Calu3 (cell line): ENCODE measurements around the gene MYOM1. TPM values are rescaled to one million over a fixed set of nuclear protein-coding genes. Genes with fewer than 3 reads are reported as not detected.
"Not testable (repeated sequence)": the region's sequence is repeated elsewhere in the genome, so short reads cannot be mapped to it uniquely, and the experiment has no call there.

Source experiments
- BruUV-seq: library from RNA; stranded (reverse); fragments of 400-500 nt; replicated peaks from 2 replicates; lab custom pipeline; 2021; lab: Mats Ljungman, UMichigan
- CTCF ChIA-PET: fragments of 300-600 bp; sonication (Branson Sonifier 250); formaldehyde crosslinking; loops from one replicate; lab custom pipeline; 2022; ENCODE audit warnings: antibody characterized with exemption; lab: Charles Lee
- DNase-seq: peaks from one replicate; pipeline ENCODE4 v3.0.0; 2022
- H3K27ac Mint-ChIP-seq: one replicate; pipeline ENCODE4 v1.8.0; 2022; ENCODE audit warnings: mixed read lengths; ENCODE audit not compliant: unreplicated experiment
- H3K27me3 Mint-ChIP-seq: one replicate; pipeline ENCODE4 v1.8.0; 2022; ENCODE audit warnings: mixed read lengths; ENCODE audit not compliant: unreplicated experiment
- H3K36me3 Mint-ChIP-seq: one replicate; pipeline ENCODE4 v1.8.0; 2022; ENCODE audit warnings: mild to moderate bottlenecking, moderate library complexity, mixed read lengths; ENCODE audit not compliant: insufficient read depth, unreplicated experiment
- H3K4me1 Mint-ChIP-seq: one replicate; pipeline ENCODE4 v1.8.0; 2022; ENCODE audit warnings: mild to moderate bottlenecking, low read depth, mixed read lengths; ENCODE audit not compliant: unreplicated experiment
- H3K4me3 Mint-ChIP-seq: one replicate; pipeline ENCODE4 v1.8.0; 2022; ENCODE audit warnings: mild to moderate bottlenecking, low read depth, moderate library complexity, mixed read lengths; ENCODE audit not compliant: unreplicated experiment
- H3K9me3 Mint-ChIP-seq: one replicate; pipeline ENCODE4 v1.8.0; 2022; ENCODE audit warnings: low read depth, mixed read lengths; ENCODE audit not compliant: unreplicated experiment
- CTCF ChIP-seq: fragments of 200-600 bp; IDR thresholded peaks from one replicate; pipeline ENCODE4 v1.8.0; 2022; ENCODE audit warnings: antibody characterized with exemption; ENCODE audit not compliant: unreplicated experiment
- intact Hi-C: fragments of 100-400 bp; cut with micrococcal nuclease; formaldehyde crosslinking; loops from one replicate; pipeline ENCODE4 v1.10.0; 2022; ENCODE audit not compliant: unreplicated experiment
- total RNA-seq: library from RNA; stranded (reverse); gene quantifications from 2 replicates; pipeline ENCODE4 v1.2.3, GENCODE V29; 2022

MYOM1 gene
- total RNA-seq, 1 experiment from 2014 or later = 16.5 TPM

GRCh38 chr18:3029215-3029952 is 190.4 kb downstream of the MYOM1 start:
- Mint-ChIP-seq H3K27ac (no peak overlapping the region), H3K9me3 (no peaks in the 10 kb centered on the region), H3K4me1 (peaks cover 9% of the 10 kb centered on the region), H3K27me3 (no peaks in the 10 kb centered on the region), H3K4me3 (no peak overlapping the region), H3K36me3 (no peaks in the 10 kb centered on the region)
- BruUV-seq = no TSS peak
- no peak for DNase-seq
- intact Hi-C loops = no loop called here
- CTCF ChIA-PET = no interaction called here
- no peak for TF ChIP-seq CTCF

GRCh38 chr18:3028115-3028514 is 191.7 kb downstream of the MYOM1 start:
- H3K9me3 Mint-ChIP-seq, H3K4me3 Mint-ChIP-seq, H3K27ac Mint-ChIP-seq, H3K4me1 Mint-ChIP-seq, CTCF ChIA-PET, H3K27me3 Mint-ChIP-seq, intact Hi-C loops, BruUV-seq, H3K36me3 Mint-ChIP-seq, DNase-seq: not testable (repeated sequence)

DNA sequence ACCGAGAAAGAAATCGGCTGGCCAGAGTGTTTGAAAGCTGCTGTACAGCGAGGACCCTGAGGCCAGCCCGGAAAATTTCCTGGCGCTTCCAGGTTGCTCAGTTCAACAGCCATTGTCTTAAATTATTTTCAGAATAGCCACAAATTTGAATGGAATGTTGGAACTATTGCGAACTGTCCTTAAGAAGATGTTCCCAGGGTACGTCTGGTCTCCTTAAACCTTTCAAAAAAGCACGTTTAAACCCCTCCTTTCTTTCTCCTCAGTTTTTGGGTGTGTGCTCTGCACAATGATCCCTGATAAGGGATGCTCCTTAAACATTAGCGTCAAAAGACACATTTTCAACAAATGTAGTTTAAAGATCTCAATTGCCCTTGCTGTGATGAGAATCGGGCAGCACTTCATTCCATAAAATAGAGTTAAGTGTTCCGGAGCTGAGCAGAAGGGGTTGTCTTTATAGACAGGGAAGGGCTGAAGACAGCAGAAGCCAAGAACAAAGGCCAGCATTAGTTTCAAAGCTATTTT is 192.3 kb downstream of the MYOM1 start:
- no peak for TF ChIP-seq CTCF
- no peak for DNase-seq
- Mint-ChIP-seq H3K4me1 (peaks cover 9% of the 10 kb centered on the region), H3K4me3 (no peak overlapping the region), H3K36me3 (no peaks in the 10 kb centered on the region), H3K27me3 (no peaks in the 10 kb centered on the region), H3K27ac (no peak overlapping the region), H3K9me3 (no peaks in the 10 kb centered on the region)
- intact Hi-C loops = no loop called here
- no TSS peak for BruUV-seq
- CTCF ChIA-PET = no interaction called here

DNA sequence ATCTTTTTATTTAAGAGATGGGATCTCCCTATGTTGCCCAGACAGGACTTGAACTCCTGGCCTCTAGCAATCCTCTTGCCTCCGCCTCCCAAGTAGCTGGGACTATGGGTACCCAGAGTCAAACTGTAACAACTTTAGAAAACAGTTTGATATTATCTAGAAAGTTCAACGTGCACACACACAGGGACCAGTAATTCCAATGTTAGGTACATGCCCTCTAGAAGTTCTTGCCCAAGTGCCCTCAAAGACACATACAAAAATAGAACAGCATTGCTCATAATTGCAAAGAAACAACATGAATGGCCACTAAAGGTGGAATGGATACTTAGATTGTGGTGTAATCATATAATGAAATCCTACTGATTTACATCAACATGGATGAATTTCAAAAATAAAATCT is 194.2 kb downstream of the MYOM1 start:
- Mint-ChIP-seq H3K9me3 (no peaks in the 10 kb centered on the region), H3K27me3 (no peaks in the 10 kb centered on the region), H3K4me3 (no peak overlapping the region), H3K27ac (no peak overlapping the region), H3K4me1 (peaks cover 9% of the 10 kb centered on the region), H3K36me3 (no peaks in the 10 kb centered on the region)
- no TSS peak for BruUV-seq
- DNase-seq = no peak
- intact Hi-C loops = no loop called here
- TF ChIP-seq CTCF = no peak
- CTCF ChIA-PET = no interaction called here

DNA sequence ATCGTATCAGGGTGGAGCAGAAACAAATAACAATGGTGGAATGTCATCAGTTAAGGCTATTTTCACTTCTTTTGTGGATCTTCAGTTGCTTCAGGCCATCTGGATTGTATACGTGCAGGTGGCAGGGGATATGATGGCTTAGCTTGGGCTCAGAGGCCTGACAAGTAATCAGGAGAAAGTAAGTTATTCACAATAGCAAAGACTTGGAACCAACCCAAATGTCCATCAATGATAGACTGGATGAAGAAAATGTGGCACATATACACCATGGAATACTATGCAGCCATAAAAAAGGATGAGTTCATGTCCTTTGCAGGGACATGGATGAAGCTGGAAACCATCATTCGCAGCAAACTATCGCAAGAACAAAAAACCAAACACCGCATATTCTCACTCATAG is 196.2 kb downstream of the MYOM1 start:
- H3K4me3 Mint-ChIP-seq, H3K4me1 Mint-ChIP-seq, H3K27me3 Mint-ChIP-seq, H3K36me3 Mint-ChIP-seq, H3K9me3 Mint-ChIP-seq, DNase-seq, CTCF ChIA-PET, intact Hi-C loops, BruUV-seq, H3K27ac Mint-ChIP-seq: not testable (repeated sequence)

Other genes starting within 250 kb of the MYOM1 start
- gene LPIN2, start 206.8 kb downstream of the MYOM1 start, total RNA-seq = 15.7 and 15.9 TPM in 2 replicates
- 428 and 464 TPM in 2 replicates for gene MYL12A, start 27.8 kb upstream of the MYOM1 start, total RNA-seq
- gene MYL12B, start 42.2 kb upstream of the MYOM1 start, total RNA-seq = 523 and 564 TPM in 2 replicates
- gene TGIF1, start 230.2 kb upstream of the MYOM1 start, total RNA-seq = 129 and 139 TPM in 2 replicates